Muscle of back (tissue), 11 donors: ENCODE measurements around the gene RC3H1. TPM values are rescaled to one million over a fixed set of nuclear protein-coding genes. Genes with fewer than 3 reads are reported as not detected.
"Not testable (repeated sequence)": the region's sequence is repeated elsewhere in the genome, so short reads cannot be mapped to it uniquely, and the experiment has no call there.

ENCODE experiments used
- DNase-seq, 3 donors: peaks; one replicate each; pipeline versions ENCODE4 v3.0.0 to v3.0.0-alpha.2; 2013
- polyA plus RNA-seq, 10 donors: library from polyadenylated mRNA; unstranded; fragments of 120-200 nt; gene quantifications; one replicate each; pipeline ENCODE4 v1.2.1, GENCODE V29; 2013; ENCODE audit not compliant: insufficient read length in 10 of 10

The RC3H1 gene
- polyA plus RNA-seq, 10 donors = 8.1 to 11.8 (median 10.1) TPM

DNA sequence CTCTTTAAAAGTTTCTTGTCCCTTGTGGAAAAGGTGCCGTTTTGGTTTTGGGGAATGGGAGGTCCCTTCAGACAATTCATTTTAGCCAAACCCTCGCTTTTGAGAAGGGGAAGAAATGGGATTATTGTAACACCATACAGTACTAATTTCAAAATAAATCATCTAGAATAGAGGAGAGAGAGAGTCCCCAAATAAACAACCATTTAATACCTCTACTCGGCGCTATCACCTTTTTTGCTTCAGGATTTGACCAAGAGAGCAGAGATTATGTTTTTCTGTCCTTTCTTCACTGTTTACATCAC, 770 bp upstream of the RC3H1 start:
- no peak for DNase-seq

DNA sequence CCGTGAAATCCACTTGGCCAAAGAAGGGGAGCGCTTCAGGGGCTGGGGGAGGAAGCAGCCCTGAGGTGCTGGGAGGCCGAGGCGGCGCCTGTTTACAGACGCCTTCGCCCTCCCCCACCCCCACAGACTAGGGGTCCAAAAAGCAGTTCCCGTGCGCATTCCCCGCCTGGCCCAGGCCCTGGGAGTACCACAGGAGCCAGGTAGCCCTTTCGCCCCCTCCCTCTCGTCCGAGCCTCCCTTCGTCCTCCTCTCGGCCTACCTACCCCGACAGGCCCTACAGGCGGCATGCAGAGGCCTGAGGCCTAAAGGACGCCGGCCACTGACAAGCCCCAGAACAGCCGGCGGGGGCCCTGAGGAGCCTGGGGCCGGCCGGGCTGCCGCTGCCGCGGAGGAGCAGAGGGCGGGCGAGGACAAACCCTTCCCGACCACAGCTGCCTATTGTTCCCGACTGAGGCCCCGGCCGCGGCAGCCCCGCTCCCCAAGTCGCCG, 522 bp downstream of the RC3H1 start:
- DNase-seq = peak in 2 of 3 donors; percentile 55 to 90

DNA sequence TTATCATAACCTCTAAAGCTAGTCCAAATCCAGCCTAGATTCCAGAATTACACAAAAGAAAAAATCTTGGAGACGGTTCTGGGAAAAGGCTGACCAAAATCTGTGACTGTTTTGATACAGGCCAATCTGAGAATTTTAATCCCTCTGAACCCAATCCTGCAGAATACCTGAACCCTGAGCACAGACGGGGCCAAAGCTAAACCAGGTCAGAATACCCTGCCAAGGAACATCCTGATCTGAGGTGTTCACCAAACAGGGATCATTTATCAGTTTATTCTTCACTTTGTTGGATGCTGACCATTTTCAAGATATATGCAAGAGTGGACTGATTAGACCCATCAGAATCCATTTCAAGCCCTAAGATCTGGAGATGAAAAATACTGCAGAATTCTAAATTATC, 3.6 kb downstream of the RC3H1 start:
- no peak for DNase-seq

GRCh38 chr1:174017231-174017970, 4.8 kb downstream of the RC3H1 start:
- no peak for DNase-seq

DNA sequence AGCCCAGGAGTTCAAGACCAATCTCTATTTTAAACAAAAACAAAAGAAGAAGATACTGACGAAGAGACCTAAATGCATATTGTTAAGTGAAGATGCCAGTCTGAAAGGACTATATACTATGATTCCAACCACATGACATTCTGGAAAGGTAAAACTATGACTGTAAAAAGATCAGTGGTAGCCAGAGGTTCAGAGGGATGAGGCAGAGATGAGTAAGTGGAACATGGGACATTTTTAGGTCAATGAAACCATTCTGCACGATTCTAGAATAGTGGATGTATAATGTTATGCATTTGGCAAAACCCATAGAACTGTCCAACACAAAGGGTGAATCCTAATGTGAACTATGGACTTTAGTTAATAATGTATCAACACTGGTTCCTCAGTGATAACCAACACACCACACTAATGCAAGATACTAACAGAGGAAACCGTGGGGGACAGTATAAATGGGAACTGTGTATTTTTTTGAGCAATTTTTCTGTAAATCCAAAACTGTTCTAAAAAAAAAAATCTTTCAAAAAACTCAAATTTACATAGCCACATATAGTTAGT, 8.2 kb downstream of the RC3H1 start:
- DNase-seq = no peak

DNA sequence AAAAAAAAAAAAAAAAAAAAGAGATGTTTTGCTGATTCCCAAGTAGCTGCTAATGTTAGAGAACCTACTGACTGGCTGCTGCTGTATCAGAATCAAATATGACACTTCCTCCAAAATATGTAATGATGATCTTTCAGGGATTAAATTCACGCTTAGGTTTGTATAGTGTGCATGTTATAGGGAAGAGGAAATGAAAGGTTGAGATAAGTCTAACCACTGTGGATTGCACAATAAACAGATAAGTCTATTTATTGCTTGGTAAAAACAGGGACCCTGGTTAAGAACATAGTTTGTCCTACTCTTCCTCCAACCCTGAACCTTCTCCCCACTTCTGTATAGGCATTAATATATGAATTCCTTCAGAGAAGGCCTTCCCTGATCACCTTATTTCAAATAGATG, 13.2 kb downstream of the RC3H1 start:
- no peak for DNase-seq

GRCh38 chr1:174008269-174008668, 13.9 kb downstream of the RC3H1 start:
- DNase-seq = no peak

DNA sequence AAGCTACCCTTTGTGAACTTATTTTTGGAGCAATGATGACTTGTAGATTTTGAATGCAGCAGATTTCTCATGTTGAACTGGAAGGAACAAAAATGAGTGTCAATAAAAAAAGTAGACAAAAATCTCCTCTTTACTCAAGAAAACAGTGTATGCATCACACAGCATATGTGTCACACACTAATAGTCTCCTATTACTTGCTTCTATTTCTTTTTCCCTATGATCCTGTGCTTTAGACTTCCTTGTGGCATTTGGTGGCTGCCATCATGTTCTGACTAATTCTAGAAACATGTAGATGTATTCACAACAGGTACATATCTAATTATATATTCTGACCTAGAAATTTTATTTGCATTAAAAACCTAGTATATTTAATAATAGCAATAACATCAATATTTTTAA, 14.3 kb downstream of the RC3H1 start:
- DNase-seq = no peak

GRCh38 chr1:174005032-174005431, 17.1 kb downstream of the RC3H1 start:
- DNase-seq = peak in 2 of 3 donors; percentile 17 to 44

DNA sequence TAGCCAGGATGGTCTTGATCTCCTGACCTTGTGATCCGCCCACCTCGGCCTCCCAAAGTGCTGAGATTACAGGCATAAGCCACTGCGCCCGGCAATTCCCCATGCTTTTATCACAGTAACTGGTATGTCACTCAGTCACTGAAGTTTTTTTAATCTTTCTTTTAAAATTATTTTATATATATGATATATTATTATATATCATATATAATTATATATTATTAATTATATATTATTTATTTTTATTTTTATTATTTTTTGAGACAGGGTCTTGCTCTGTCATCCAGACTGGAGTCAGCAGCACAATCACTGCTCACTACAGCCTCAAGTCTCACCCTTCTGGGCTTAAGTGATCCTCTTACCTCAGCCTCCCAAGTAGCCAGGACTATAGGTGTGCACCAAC, 18.3 kb downstream of the RC3H1 start:
- DNase-seq = no peak

DNA sequence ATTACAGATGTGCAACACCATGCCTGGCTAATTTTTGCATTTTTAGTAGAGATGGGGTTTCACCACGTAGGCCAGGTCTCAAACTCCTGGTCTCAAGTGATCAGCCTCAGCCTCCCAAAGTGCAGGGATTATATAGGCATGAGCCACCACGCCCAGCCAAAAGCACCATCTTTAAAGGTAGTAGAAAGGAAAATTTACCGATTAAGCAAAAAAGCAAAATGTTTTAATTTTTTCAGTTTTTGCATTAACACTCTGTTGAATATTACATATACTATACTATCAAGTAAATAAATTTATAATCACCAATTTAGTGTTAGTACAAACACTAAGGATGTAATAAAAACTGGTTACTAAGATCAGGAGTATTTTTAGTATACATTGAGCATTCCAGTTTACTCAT, 20.6 kb downstream of the RC3H1 start:
- no peak for DNase-seq

DNA sequence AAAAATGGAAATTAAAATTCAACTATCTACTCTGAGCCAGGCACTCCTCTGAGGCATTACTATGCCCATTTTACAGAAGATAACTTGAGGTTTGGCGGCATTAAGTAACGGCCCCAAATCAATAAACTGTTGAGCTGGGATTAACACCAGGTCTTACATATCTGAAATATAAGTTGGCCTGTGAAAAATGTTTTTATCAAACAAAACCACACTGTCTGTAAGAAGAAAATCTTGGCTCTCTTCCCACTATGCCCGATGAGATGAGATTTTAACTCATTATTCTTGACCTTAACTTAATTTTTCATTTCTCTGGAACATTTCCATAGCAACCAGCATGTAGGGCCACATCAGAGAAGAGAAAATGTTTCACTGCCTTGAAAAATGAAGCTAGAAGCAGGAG, 21.8 kb downstream of the RC3H1 start:
- no peak for DNase-seq

DNA sequence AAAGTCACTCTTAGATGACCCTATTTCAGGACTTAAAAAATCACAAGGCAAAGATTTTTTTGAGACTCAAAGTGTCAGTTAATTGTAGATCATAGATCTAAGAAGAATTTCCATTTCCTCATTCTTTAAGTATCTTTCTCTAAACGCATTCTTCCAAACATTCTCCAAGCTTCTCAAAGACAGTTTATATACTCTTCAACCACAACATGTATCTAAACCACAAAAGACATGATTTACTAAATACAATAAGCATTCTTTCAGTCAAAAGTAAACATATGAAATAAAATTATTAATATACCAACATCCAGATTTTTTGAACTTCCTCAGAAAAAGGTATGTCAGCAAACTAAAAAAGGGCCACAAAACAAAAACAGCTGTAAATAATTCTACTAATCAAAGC, 24.4 kb downstream of the RC3H1 start:
- no peak for DNase-seq

DNA sequence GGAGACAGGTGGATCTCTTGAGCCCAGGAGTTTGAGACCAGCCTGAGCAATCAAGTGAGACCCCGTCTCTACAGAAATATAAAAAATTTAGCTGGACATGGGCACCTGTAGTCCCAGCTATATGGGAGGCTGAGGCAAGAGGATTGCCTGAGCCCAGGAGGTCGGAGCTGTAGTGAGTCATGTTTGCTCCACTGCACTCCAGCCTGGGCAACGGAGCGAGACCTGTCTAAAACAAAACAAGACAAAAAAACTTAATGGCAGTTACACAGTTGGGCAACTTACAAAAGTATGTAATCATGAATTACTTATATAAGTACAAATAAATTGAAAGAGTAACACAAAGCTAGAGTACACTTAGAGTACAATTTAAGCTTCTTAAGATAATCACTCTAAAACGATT, 25.2 kb downstream of the RC3H1 start:
- DNase-seq = no peak

- no peak for DNase-seq
Measured at GRCh38 chr1:173995475-173995874, 26.7 kb downstream of the RC3H1 start.

DNA sequence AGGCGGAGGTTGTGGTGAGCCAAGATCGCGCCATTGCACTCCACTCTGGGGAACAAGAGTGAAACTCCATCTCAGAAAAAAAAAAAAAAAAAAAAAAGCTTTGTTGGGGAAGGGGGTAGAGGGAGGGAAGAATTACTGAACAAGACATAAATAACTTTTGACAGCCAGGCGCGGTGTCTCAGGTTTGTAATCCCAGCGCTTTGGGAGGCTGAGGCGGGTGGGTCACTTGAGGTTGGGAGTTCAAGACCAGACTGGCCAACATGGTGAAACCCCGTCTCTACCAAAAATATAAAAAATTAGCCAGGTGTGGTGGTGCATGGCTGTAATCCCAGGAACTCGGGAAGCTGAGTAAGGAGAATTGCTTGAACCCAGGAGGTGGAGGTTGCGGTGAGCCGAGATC, 28.2 kb downstream of the RC3H1 start:
- DNase-seq = not testable (repeated sequence)

DNA sequence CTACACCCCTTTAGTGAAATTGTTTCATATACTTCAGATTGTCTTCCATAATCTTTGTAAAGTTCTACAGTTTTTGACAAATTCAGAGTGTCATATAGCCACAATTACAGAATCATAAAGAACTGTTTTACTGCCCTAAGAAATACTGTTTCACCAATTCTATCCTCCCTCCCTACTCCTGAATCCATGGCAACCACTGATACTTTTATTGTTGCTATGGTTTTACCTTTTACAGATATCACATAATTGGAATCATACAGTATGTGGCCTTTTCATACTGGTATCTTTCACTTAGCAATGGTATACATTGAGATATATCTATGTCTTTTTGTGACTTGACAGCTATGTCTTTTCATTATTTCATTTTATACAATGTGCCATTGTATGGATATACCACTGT, 34.1 kb downstream of the RC3H1 start:
- DNase-seq = no peak

DNA sequence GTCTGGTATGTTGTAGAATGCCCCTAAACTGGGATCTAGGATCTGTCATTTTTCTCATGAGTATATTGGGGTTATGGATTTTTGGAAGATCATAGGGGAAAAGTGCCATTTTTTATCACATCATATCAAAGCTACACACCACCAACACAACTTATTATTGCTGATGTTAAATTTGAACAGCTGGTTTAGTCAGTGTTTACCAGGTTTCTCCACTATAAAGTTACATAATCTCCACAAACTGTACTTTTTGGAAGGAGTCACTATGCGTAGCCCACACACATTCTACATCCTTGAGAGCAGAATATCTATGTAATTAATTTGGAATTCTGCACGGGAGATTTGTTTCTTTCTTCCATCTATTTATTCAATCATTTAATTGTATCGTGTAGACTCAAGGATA, 35.2 kb downstream of the RC3H1 start:
- no peak for DNase-seq

DNA sequence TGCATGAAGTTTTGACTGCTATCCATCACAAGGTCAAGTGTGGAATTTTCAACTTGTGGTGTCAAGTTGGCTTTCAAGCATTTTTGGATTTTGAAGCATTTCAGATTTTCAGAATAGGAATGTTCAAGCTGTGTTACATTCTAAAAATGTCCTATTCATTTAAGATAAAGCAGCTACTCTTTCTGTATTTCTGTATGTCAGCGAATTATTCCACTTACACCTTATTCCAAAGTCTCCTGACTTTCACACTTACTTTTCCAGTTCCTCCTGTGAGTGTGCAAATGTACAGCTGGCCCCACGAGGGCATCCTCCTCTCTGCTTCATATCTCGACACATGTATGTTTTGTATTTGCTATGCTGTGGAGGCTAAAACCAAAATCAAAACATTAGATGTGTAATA, 51.9 kb downstream of the RC3H1 start:
- DNase-seq = no peak

DNA sequence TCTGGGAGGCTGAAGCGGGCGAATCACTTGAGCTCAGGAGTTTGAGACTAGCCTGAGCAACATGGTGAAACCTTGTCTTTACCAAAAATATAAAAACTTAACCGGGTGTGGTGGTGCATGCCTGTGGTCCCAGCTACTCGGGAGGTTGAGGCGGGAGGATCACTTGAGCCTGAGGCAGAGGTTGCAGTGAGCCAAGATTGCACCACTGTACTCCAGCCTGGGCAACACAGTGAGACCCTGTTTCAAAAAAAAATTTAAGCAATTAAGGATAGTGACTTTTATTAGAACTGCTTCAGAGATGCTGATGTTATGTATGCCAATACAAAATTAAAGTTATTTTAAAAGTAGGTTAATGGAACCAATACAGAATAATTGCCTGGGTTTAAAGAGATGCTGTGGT, 56.3 kb downstream of the RC3H1 start:
- DNase-seq = not testable (repeated sequence)

GRCh38 chr1:173963477-173963876, 58.7 kb downstream of the RC3H1 start:
- no peak for DNase-seq

DNA sequence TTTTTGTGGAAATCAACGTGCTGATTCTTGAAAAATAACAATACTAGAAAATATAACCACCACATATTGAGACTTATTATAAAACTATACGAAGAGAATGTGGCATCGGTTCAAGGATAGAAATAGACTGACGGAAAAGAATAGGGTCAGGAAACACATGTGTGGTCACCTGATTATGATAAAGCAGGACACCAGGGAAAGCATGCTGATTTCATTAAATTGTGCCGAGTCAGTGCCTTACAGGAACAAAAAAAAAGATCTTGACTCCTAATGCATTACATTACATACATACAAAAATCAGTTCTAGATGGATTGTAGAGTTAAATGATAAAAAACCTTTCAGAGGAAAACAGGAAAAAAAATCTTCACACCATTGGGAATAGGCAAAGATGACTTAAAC, 61.5 kb downstream of the RC3H1 start:
- DNase-seq = peak in 1 of 3 donors; percentile 6

- DNase-seq = no peak
Measured at GRCh38 chr1:173954179-173954578, 68.0 kb downstream of the RC3H1 start.

DNA sequence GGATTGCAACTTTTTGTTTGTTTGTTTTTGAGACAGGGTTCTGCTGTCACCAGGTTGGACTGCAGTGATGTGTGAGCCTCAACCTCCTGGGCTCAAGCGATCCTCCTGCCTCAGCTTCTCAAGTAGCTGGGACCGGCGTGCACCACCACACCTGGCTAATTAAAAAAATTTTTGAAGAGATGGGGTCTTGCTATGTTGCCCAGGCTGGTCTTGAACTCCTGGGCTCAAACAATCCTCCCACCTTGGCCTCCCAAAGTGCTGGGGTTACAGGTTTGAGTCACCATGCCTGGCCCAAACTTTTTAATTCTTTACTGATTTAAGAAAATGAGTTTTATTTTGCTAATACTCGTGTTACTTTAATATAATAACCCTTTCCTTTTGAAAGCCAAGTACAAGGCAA, 73.6 kb downstream of the RC3H1 start:
- no peak for DNase-seq
